Measurements from ENCODE around the gene MTHFD2L.

MTHFD2L gene

DNA sequence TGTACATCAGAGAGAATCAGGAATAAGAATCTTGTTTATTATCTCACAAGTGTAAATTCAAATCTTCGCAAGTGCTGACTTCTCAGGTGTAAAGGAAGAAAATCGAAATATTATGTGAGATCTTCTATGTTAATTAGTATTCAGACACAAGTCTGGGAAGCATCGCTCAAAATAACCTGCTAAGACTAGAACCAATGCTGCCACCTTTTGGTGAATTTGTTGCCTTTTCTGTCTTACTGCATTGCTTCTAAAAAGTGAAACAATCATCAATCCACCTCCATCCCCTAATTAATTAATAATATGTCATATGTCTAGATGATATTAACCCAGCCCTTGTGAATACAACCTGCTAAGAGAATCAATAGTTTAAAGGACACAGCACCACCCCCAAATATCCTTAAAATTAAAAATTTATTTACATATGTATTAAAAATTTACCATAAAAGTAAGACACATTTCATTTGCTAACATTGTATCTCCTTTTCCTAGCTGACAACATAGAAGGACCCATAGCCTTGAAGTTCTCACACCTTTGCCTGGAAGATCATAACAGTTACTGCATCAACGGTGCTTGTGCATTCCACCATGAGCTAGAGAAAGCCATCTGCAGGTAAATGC, 153.9 kb downstream of the MTHFD2L start:
- no peak overlapping the region for H2AFZ ChIP-seq (ENCODE audit: low read length)
- H3K9ac ChIP-seq (ENCODE audit: low read length) = no peak overlapping the region
- H4K20me1 ChIP-seq (ENCODE audit: insufficient read depth, low read length) = no peaks in the 10 kb centered on the region
- H3K4me2 ChIP-seq (ENCODE audit: low read length) = no peak overlapping the region
- 0 out of 2 replicates have a peak, but pooled peaks cover 5% of the 10 kb centered on the region for H3F3A ChIP-seq (ENCODE audit: insufficient read depth, low read length)
- H3K79me2 ChIP-seq (ENCODE audit: insufficient read depth, low read length) = no peaks in the 10 kb centered on the region
- no peaks in the 10 kb centered on the region for H3K27me3 ChIP-seq (ENCODE audit: insufficient read depth, low read length)
- H3K9me3 ChIP-seq (ENCODE audit: low read length) = no peaks in the 10 kb centered on the region
- peaks cover 15% of the 10 kb centered on the region for H3K4me1 ChIP-seq (ENCODE audit: insufficient read depth, low read length, severe bottlenecking)
- H3K4me3 ChIP-seq (ENCODE audit: low read depth, low read length, poor library complexity, severe bottlenecking) = no peak overlapping the region
- no peak overlapping the region for H3K27ac ChIP-seq (ENCODE audit: low read depth, low read length, poor library complexity, severe bottlenecking)
- TF ChIP-seq, protein P1, sequence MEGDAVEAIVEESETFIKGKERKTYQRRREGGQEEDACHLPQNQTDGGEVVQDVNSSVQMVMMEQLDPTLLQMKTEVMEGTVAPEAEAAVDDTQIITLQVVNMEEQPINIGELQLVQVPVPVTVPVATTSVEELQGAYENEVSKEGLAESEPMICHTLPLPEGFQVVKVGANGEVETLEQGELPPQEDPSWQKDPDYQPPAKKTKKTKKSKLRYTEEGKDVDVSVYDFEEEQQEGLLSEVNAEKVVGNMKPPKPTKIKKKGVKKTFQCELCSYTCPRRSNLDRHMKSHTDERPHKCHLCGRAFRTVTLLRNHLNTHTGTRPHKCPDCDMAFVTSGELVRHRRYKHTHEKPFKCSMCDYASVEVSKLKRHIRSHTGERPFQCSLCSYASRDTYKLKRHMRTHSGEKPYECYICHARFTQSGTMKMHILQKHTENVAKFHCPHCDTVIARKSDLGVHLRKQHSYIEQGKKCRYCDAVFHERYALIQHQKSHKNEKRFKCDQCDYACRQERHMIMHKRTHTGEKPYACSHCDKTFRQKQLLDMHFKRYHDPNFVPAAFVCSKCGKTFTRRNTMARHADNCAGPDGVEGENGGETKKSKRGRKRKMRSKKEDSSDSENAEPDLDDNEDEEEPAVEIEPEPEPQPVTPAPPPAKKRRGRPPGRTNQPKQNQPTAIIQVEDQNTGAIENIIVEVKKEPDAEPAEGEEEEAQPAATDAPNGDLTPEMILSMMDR (IDR thresholded peaks at IDR 0.05; ENCODE audit: low read length) = peak; percentile 76
- TF ChIP-seq EZH2 (IDR thresholded peaks at IDR 0.05; ENCODE audit: borderline replicate concordance, low read length) = no peak
- H3K9me2 ChIP-seq (ENCODE audit: low read depth, low read length) = no peaks in the 10 kb centered on the region
- H3K36me3 ChIP-seq (ENCODE audit: insufficient read depth, low read length) = no peaks in the 10 kb centered on the region

GRCh38 chr4:74314329-74314728, 156.4 kb downstream of the MTHFD2L start:
- peaks cover 5% of the 10 kb centered on the region for H3K4me1 ChIP-seq (ENCODE audit: insufficient read depth, low read length, severe bottlenecking)
- TF ChIP-seq, protein P1 (IDR thresholded peaks at IDR 0.05; ENCODE audit: low read length) = no peak
- no peak for TF ChIP-seq EZH2 (IDR thresholded peaks at IDR 0.05; ENCODE audit: borderline replicate concordance, low read length)
- H3K9ac ChIP-seq (ENCODE audit: low read length) = no peak overlapping the region
- H3K79me2 ChIP-seq (ENCODE audit: insufficient read depth, low read length) = no peaks in the 10 kb centered on the region
- H3K4me3 ChIP-seq (ENCODE audit: low read depth, low read length, poor library complexity, severe bottlenecking) = no peak overlapping the region
- no peaks in the 10 kb centered on the region for H3K36me3 ChIP-seq (ENCODE audit: insufficient read depth, low read length)
- H3K27me3 ChIP-seq (ENCODE audit: insufficient read depth, low read length) = no peaks in the 10 kb centered on the region
- no peak overlapping the region for H3K27ac ChIP-seq (ENCODE audit: low read depth, low read length, poor library complexity, severe bottlenecking)
- H3K9me2 ChIP-seq (ENCODE audit: low read depth, low read length) = no peaks in the 10 kb centered on the region
- no peaks in the 10 kb centered on the region for H3F3A ChIP-seq (ENCODE audit: insufficient read depth, low read length)
- no peak overlapping the region for H2AFZ ChIP-seq (ENCODE audit: low read length)
- no peaks in the 10 kb centered on the region for H4K20me1 ChIP-seq (ENCODE audit: insufficient read depth, low read length)
- H3K4me2 ChIP-seq (ENCODE audit: low read length) = no peak overlapping the region
- no peaks in the 10 kb centered on the region for H3K9me3 ChIP-seq (ENCODE audit: low read length)

GRCh38 chr4:74314944-74315343, 157.0 kb downstream of the MTHFD2L start:
- Histone ChIP-seq H3K4me3 (ENCODE audit: low read depth, low read length, poor library complexity, severe bottlenecking) (no peak overlapping the region), H3K36me3 (ENCODE audit: insufficient read depth, low read length) (no peaks in the 10 kb centered on the region), H3F3A (ENCODE audit: insufficient read depth, low read length) (no peaks in the 10 kb centered on the region), H3K27ac (ENCODE audit: low read depth, low read length, poor library complexity, severe bottlenecking) (no peak overlapping the region), H4K20me1 (ENCODE audit: insufficient read depth, low read length) (no peaks in the 10 kb centered on the region), H3K4me1 (ENCODE audit: insufficient read depth, low read length, severe bottlenecking) (no peaks in the 10 kb centered on the region), H3K79me2 (ENCODE audit: insufficient read depth, low read length) (no peaks in the 10 kb centered on the region), H3K4me2 (ENCODE audit: low read length) (no peak overlapping the region), H3K27me3 (ENCODE audit: insufficient read depth, low read length) (no peaks in the 10 kb centered on the region), H3K9me3 (ENCODE audit: low read length) (no peaks in the 10 kb centered on the region), H3K9me2 (ENCODE audit: low read depth, low read length) (no peaks in the 10 kb centered on the region), H3K9ac (ENCODE audit: low read length) (no peak overlapping the region), H2AFZ (ENCODE audit: low read length) (no peak overlapping the region)
- TF ChIP-seq EZH2 (IDR thresholded peaks at IDR 0.05; ENCODE audit: borderline replicate concordance, low read length) = no peak
- TF ChIP-seq, protein P1 (IDR thresholded peaks at IDR 0.05; ENCODE audit: low read length) = no peak

Measured in OCI-LY1 (cell line).